DOHH2 (cell line): ENCODE data around the gene TAF3.

Experiments
- EZH2phosphoT487 ChIP-seq: fragments of 200-600 bp; sonication (generic); IDR thresholded peaks from 2 replicates; pipeline ENCODE4 v1.6.1; 2017; ENCODE audit warnings: borderline replicate concordance, mild to moderate bottlenecking, antibody characterized with exemption, low read length, moderate library complexity, mixed read lengths
- TF ChIP-seq, protein P1 (sequence below): fragments of 200-600 bp; sonication (generic); IDR thresholded peaks from one replicate; pipeline ENCODE4 v1.5.1; 2014; ENCODE audit warnings: antibody characterized with exemption, mild to moderate bottlenecking, low read depth, low read length; ENCODE audit not compliant: poor library complexity, severe bottlenecking

DNA sequence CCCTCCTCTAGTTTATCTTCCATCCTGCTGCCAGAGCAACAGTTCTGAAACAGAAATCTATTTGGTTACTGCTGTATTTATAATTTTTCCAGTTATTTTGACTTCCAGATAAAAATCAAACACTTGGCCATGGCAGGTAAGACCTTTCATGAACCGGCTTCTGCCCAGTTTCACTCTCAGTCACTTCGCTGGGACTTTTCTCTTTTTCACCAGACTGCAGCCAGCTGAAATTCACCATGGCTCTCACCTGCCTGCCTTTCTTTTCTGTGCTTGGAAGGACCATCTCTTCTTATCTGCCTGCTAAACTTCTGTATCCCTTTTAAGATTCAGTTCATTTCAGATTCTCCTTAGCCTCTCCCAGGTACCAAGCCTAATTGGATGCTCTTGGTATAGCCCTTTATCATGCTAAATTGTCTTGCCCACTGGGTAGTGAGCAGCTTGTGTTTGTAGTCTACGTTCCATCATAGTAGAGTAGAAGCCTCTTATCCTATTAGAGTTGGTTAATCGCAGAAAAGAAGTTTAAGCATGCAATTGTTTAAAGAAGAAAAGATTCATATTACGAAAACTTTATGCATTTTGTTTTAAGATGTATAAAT lies 71.7 kb downstream of the TAF3 start:
- TF ChIP-seq, protein P1, sequence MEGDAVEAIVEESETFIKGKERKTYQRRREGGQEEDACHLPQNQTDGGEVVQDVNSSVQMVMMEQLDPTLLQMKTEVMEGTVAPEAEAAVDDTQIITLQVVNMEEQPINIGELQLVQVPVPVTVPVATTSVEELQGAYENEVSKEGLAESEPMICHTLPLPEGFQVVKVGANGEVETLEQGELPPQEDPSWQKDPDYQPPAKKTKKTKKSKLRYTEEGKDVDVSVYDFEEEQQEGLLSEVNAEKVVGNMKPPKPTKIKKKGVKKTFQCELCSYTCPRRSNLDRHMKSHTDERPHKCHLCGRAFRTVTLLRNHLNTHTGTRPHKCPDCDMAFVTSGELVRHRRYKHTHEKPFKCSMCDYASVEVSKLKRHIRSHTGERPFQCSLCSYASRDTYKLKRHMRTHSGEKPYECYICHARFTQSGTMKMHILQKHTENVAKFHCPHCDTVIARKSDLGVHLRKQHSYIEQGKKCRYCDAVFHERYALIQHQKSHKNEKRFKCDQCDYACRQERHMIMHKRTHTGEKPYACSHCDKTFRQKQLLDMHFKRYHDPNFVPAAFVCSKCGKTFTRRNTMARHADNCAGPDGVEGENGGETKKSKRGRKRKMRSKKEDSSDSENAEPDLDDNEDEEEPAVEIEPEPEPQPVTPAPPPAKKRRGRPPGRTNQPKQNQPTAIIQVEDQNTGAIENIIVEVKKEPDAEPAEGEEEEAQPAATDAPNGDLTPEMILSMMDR = no peak
- no peak for TF ChIP-seq EZH2phosphoT487
